OCI-LY7 (cell line): ENCODE results near the gene RAB42. TPM values are rescaled to one million over a fixed set of nuclear protein-coding genes. Genes with fewer than 3 reads are reported as not detected.

ENCODE experiments used
- BruUV-seq: library from RNA; stranded (reverse); fragments of 400-500 nt; replicated peaks from 2 replicates; lab custom pipeline; 2021; lab: Mats Ljungman, UMichigan
- CTCF ChIA-PET: fragments of 300-600 bp; sonication (Branson Sonifier 250); formaldehyde crosslinking; loops from one replicate; lab custom pipeline; 2022; ENCODE audit warnings: antibody characterized with exemption; ENCODE audit not compliant: unreplicated experiment; lab: Charles Lee
- POLR2A ChIA-PET: fragments of 300-600 bp; sonication (Branson Sonifier 250); formaldehyde crosslinking; loops from one replicate; lab custom pipeline; 2022; ENCODE audit warnings: antibody characterized with exemption; lab: Charles Lee
- DNase-seq: peaks from one replicate; pipeline ENCODE4 v3.0.0-alpha.2; 2015; ENCODE audit warnings: low spot score
- H2AFZ ChIP-seq: fragments of 200-600 bp; sonication (generic), shearing (Covaris generic); 2 replicates; pipeline ENCODE4 v1.6.1; 2014; ENCODE audit warnings: mild to moderate bottlenecking, antibody characterized with exemption, low read length, moderate library complexity
- H3K27ac ChIP-seq: fragments of 200-600 bp; sonication (generic); 2 replicates; pipeline ENCODE4 v1.5.1; 2014; ENCODE audit warnings: mixed run types, low read depth, mild to moderate bottlenecking, moderate library complexity, low read length, inconsistent platforms; ENCODE audit not compliant: poor library complexity, severe bottlenecking
- H3K36me3 ChIP-seq: fragments of 200-600 bp; sonication (generic); 2 replicates; pipeline ENCODE4 v1.6.1; 2014; ENCODE audit warnings: mild to moderate bottlenecking, antibody characterized with exemption, low read length, moderate library complexity, mixed read lengths; ENCODE audit not compliant: insufficient read depth
- H3K4me1 ChIP-seq: fragments of 200-600 bp; sonication (generic); 2 replicates; pipeline ENCODE4 v1.5.1; 2014; ENCODE audit warnings: mild to moderate bottlenecking, low read length; ENCODE audit not compliant: insufficient read depth, poor library complexity, severe bottlenecking
- H3K4me2 ChIP-seq: fragments of 200-600 bp; sonication (generic); 2 replicates; pipeline ENCODE4 v1.6.1; 2014; ENCODE audit warnings: mild to moderate bottlenecking, low read length
- H3K4me3 ChIP-seq: fragments of 200-600 bp; sonication (generic); 2 replicates; pipeline ENCODE4 v1.5.1; 2014; ENCODE audit warnings: mild to moderate bottlenecking, low read depth, low read length; ENCODE audit not compliant: poor library complexity, severe bottlenecking
- H3K79me2 ChIP-seq: fragments of 200-600 bp; sonication (generic); 2 replicates; pipeline ENCODE4 v1.6.1; 2016; ENCODE audit warnings: low read depth, mild to moderate bottlenecking, low read length, moderate library complexity, mixed read lengths; ENCODE audit not compliant: insufficient read depth
- H3K9me2 ChIP-seq: fragments of 200-600 bp; sonication (generic); 2 replicates; pipeline ENCODE4 v1.6.1; 2016; ENCODE audit warnings: mild to moderate bottlenecking, low read length, mixed read lengths; ENCODE audit not compliant: insufficient read depth
- H3K9me3 ChIP-seq: fragments of 200-600 bp; sonication (generic); 2 replicates; pipeline ENCODE4 v1.6.1; 2014; ENCODE audit warnings: mild to moderate bottlenecking, mixed run types, low read length, mixed read lengths
- H4K20me1 ChIP-seq: fragments of 200-600 bp; sonication (generic); 2 replicates; pipeline ENCODE4 v1.6.1; 2014; ENCODE audit warnings: mild to moderate bottlenecking, antibody characterized with exemption, low read length, moderate library complexity, mixed read lengths; ENCODE audit not compliant: insufficient read depth
- CTCF ChIP-seq: fragments of 200-600 bp; sonication (generic); conservative IDR thresholded peaks from 2 replicates; pipeline ENCODE4 v1.5.1; 2014; ENCODE audit warnings: mild to moderate bottlenecking, antibody characterized with exemption, low read length, moderate library complexity, mixed read lengths
- EZH2phosphoT487 ChIP-seq: fragments of 200-600 bp; sonication (generic); IDR thresholded peaks from 2 replicates; pipeline ENCODE4 v1.6.1; 2018; ENCODE audit warnings: low read depth, borderline replicate concordance, mild to moderate bottlenecking, mixed run types, antibody characterized with exemption, low read length, moderate library complexity, mixed read lengths
- intact Hi-C: fragments of 100-400 bp; cut with micrococcal nuclease; formaldehyde crosslinking; loops from one replicate; pipeline ENCODE4 v1.10.0; 2022; ENCODE audit not compliant: unreplicated experiment
- total RNA-seq, 2 experiments: library from RNA; depleted of rRNA in 1 of 2; stranded (reverse); fragments of >200 nt in 1 of 2; shearing (Covaris generic) in 1 of 2; gene quantifications; 2 replicates each; pipeline ENCODE4 v1.2.3, GENCODE V29; 2014 to 2022

The RAB42 gene
- total RNA-seq, 2 experiments from 2014 or later: not detected

- CTCF ChIA-PET: interaction anchor here (0.6 kb wide), 1 partner anchor 38 kb away, joined by 6 read pairs; no protein-coding TSS in a partner anchor
- no peak overlapping the region for H2AFZ ChIP-seq
- no TSS peak for BruUV-seq
- no peaks in the 10 kb centered on the region for H3K4me1 ChIP-seq
- H3K27ac ChIP-seq: no peak overlapping the region
- DNase-seq: no peak
- TF ChIP-seq EZH2phosphoT487 (no peak), CTCF (no peak)
- H3K79me2 ChIP-seq: no peaks in the 10 kb centered on the region
- no peak overlapping the region for H3K4me2 ChIP-seq
- H3K4me3 ChIP-seq: no peak overlapping the region
- peaks cover 51% of the 10 kb centered on the region for H3K36me3 ChIP-seq
- intact Hi-C loops: no loop called here
- H3K9me2 ChIP-seq: no peaks in the 10 kb centered on the region
- no peaks in the 10 kb centered on the region for H4K20me1 ChIP-seq
- H3K9me3 ChIP-seq: no peaks in the 10 kb centered on the region
- POLR2A ChIA-PET: interaction anchor here (0.6 to 0.7 kb wide), 2 partner anchors 118 to 122 kb away, joined by 3 to 4 read pairs; no protein-coding TSS in a partner anchor
Observed at GRCh38 chr1:28604962-28605361, 12.9 kb downstream of the RAB42 start.

GRCh38 chr1:28606771-28607170 is 14.7 kb downstream of the RAB42 start:
- CTCF ChIA-PET: no interaction called here
- Histone ChIP-seq H3K36me3 (peaks cover 60% of the 10 kb centered on the region), H3K4me1 (no peaks in the 10 kb centered on the region), H4K20me1 (no peaks in the 10 kb centered on the region), H3K79me2 (no peaks in the 10 kb centered on the region), H3K9me3 (no peaks in the 10 kb centered on the region), H3K4me3 (no peak overlapping the region), H2AFZ (no peak overlapping the region), H3K4me2 (no peak overlapping the region), H3K27ac (no peak overlapping the region), H3K9me2 (no peaks in the 10 kb centered on the region)
- no TSS peak for BruUV-seq
- no peak for DNase-seq
- no peak for TF ChIP-seq EZH2phosphoT487
- TF ChIP-seq CTCF: no peak
- intact Hi-C loops: no loop called here
- POLR2A ChIA-PET: interaction anchor here (1.1 kb wide), 1 partner anchor 37 kb away, joined by 6 read pairs; no protein-coding TSS in a partner anchor

GRCh38 chr1:28613175-28613574 is 21.1 kb downstream of the RAB42 start:
- BruUV-seq: no TSS peak
- POLR2A ChIA-PET: interaction anchor here (0.7 kb wide), 1 partner anchor 138 kb away, joined by 3 read pairs; no protein-coding TSS in a partner anchor
- TF ChIP-seq CTCF (no peak), EZH2phosphoT487 (no peak)
- H3K27ac ChIP-seq: no peak overlapping the region
- no peak overlapping the region for H3K4me3 ChIP-seq
- H3K36me3 ChIP-seq: peaks cover 60% of the 10 kb centered on the region
- no peaks in the 10 kb centered on the region for H3K9me2 ChIP-seq
- H3K4me2 ChIP-seq: no peak overlapping the region
- H3K79me2 ChIP-seq: no peaks in the 10 kb centered on the region
- CTCF ChIA-PET: interaction anchor here (0.6 kb wide), 1 partner anchor 30 kb away, joined by 9 read pairs; the partner anchor contains the start of gene TAF12
- no peak for DNase-seq
- H4K20me1 ChIP-seq: no peaks in the 10 kb centered on the region
- H3K4me1 ChIP-seq: no peaks in the 10 kb centered on the region
- intact Hi-C loops: no loop called here
- no peak overlapping the region for H2AFZ ChIP-seq
- H3K9me3 ChIP-seq: no peaks in the 10 kb centered on the region
